HG02885 (cell line): ENCODE measurements around the gene IDUA.
A peak's percentile ranks its signal among the peaks of the same experiment; 100 is the strongest.
"Not testable (repeated sequence)": the region's sequence is repeated elsewhere in the genome, so short reads cannot be mapped to it uniquely, and the experiment has no call there.

ENCODE experiments used
- ATAC-seq: cut with Tn5 transposase; IDR thresholded peaks from one replicate; pipeline ENCODE4 v1.9.1; 2021; ENCODE audit warnings: mild to moderate bottlenecking; ENCODE audit not compliant: unreplicated experiment, poor library complexity

The IDUA gene

GRCh38 chr4:986879-987623 lies at the start of gene IDUA:
Gene IDUA, plus strand, starts transcription at chr4:987044. Its CDS starts 41 bp downstream, at chr4:987085.
- ATAC-seq, result peak; percentile 87

GRCh38 chr4:939508-939907 lies 47.3 kb upstream of the IDUA start:
- not testable (repeated sequence) for ATAC-seq

GRCh38 chr4:945274-946102 lies 41.4 kb upstream of the IDUA start:
- no peak for ATAC-seq

GRCh38 chr4:946103-946450 lies 40.8 kb upstream of the IDUA start:
- no peak for ATAC-seq

- ATAC-seq, result no peak
Observed at GRCh38 chr4:946517-947471, 40.0 kb upstream of the IDUA start.

GRCh38 chr4:947491-947971 lies 39.3 kb upstream of the IDUA start:
- no peak for ATAC-seq

- ATAC-seq, result no peak
Observed at GRCh38 chr4:948101-948935, 38.5 kb upstream of the IDUA start.

GRCh38 chr4:948936-949300 lies 37.9 kb upstream of the IDUA start:
- no peak for ATAC-seq

- no peak for ATAC-seq
Observed at GRCh38 chr4:949656-950055, 37.2 kb upstream of the IDUA start.

GRCh38 chr4:950136-951020 lies 36.5 kb upstream of the IDUA start:
- no peak for ATAC-seq

GRCh38 chr4:951186-951585 lies 35.7 kb upstream of the IDUA start:
- no peak for ATAC-seq

GRCh38 chr4:951594-952468 lies 35.0 kb upstream of the IDUA start:
- ATAC-seq, result no peak

GRCh38 chr4:952881-953573 lies 33.8 kb upstream of the IDUA start:
- no peak for ATAC-seq

GRCh38 chr4:953574-953915 lies 33.3 kb upstream of the IDUA start:
- ATAC-seq, result no peak

- no peak for ATAC-seq
Observed at GRCh38 chr4:954211-955020, 32.4 kb upstream of the IDUA start.

- ATAC-seq, result no peak
Observed at GRCh38 chr4:955161-955921, 31.5 kb upstream of the IDUA start.
